ENCODE data around the gene TEKT3.

- TF ChIP-seq POLR2A (IDR thresholded peaks at IDR 0.05; ENCODE audit: low read length) (no peak), GATA1 (IDR thresholded peaks at IDR 0.05; ENCODE audit: low read depth, low read length) (no peak)
These were observed 7.7 kb upstream of the TEKT3 start for GRCh38 chr17:15349119-15349518.

Data from erythroblast (primary cell).